Endothelial cell of umbilical vein (primary cell): Measurements from ENCODE around the gene SLC22A3. TPM values are rescaled to one million over a fixed set of nuclear protein-coding genes. Genes with fewer than 3 reads are reported as not detected.

Experiments
- BruUV-seq: library from RNA; stranded (reverse); fragments of 400-500 nt; replicated peaks from 2 replicates; lab custom pipeline; 2021; lab: Mats Ljungman, UMichigan
- CTCF ChIA-PET: fragments of 300-600, 350-600 bp; sonication (Branson Sonifier 250); formaldehyde crosslinking; loops from one replicate; lab custom pipeline; 2021; ENCODE audit warnings: antibody characterized with exemption, inconsistent platforms; lab: Charles Lee
- POLR2A ChIA-PET: fragments of 300-600, 350-600 bp; sonication (Branson Sonifier 250); formaldehyde crosslinking; loops from one replicate; lab custom pipeline; 2021; ENCODE audit warnings: antibody characterized with exemption, inconsistent platforms; lab: Charles Lee
- DNase-seq: peaks from one replicate; pipeline ENCODE4 v3.0.0-alpha.2; 2011; ENCODE audit warnings: low read depth, low spot score
- FAIRE-seq: peaks from 2 replicates; lab custom pipeline; 2011; peaks lifted over from hg19 to GRCh38; lab: Jason Lieb, UNC
- H2AFZ ChIP-seq: 2 replicates; pipeline ENCODE4 v1.6.0; 2012; ENCODE audit warnings: low read depth, low read length, control low read depth, inconsistent platforms
- H3K27ac ChIP-seq: 2 replicates; pipeline ENCODE4 v1.5.1; 2011; ENCODE audit warnings: low read depth, mild to moderate bottlenecking, control low read depth, low read length, moderate library complexity; ENCODE audit not compliant: insufficient read depth
- H3K27me3 ChIP-seq, 2 experiments: 2 replicates each; pipeline versions ENCODE4 v1.6.0 to v1.6.1; 2011; ENCODE audit warnings: low read length in 2 of 2, mixed read lengths in 1 of 2; ENCODE audit not compliant: control insufficient read depth in 2 of 2, insufficient read depth in 2 of 2
- H3K36me3 ChIP-seq, 2 experiments: 2 replicates in 1 of 2; 3 replicates in 1 of 2; pipeline ENCODE4 v1.5.1; 2011; ENCODE audit warnings: low read length in 2 of 2, mild to moderate bottlenecking in 1 of 2, moderate library complexity in 1 of 2; ENCODE audit not compliant: control insufficient read depth in 2 of 2, insufficient read depth in 2 of 2; ENCODE audit errors: extremely low read depth in 1 of 2
- H3K4me1 ChIP-seq: 3 replicates; pipeline ENCODE4 v1.5.1; 2011; ENCODE audit warnings: mild to moderate bottlenecking, low read length; ENCODE audit not compliant: control insufficient read depth, insufficient read depth; ENCODE audit errors: extremely low read depth
- H3K4me2 ChIP-seq: 2 replicates; pipeline ENCODE4 v1.6.1; 2011; ENCODE audit warnings: low read length, control low read depth, mixed read lengths; ENCODE audit not compliant: insufficient read depth
- H3K4me3 ChIP-seq, 3 experiments: fragments of 200-600 bp in 1 of 3; sonication (generic), shearing (Covaris generic) in 1 of 3; replicated peaks in 1 of 3; 2 replicates each; pipeline ENCODE4 v1.5.1; 2011 to 2016; ENCODE audit warnings: control low read depth in 3 of 3, low read length in 3 of 3, mild to moderate bottlenecking in 2 of 3, inconsistent platforms in 1 of 3, low read depth in 1 of 3, moderate library complexity in 1 of 3; ENCODE audit not compliant: insufficient read depth in 1 of 3
- H3K79me2 ChIP-seq: 2 replicates; pipeline ENCODE4 v1.6.0; 2012; ENCODE audit warnings: low read length, inconsistent platforms; ENCODE audit not compliant: control insufficient read depth, insufficient read depth
- H3K9ac ChIP-seq: replicated peaks from 2 replicates; pipeline ENCODE3; 2011; ENCODE audit warnings: low read length, control low read depth; ENCODE audit not compliant: insufficient read depth; ENCODE audit errors: extremely low read depth
- H3K9me1 ChIP-seq: replicated peaks from 3 replicates; pipeline ENCODE4 v1.6.0; 2011; ENCODE audit warnings: mild to moderate bottlenecking, low read length; ENCODE audit not compliant: control insufficient read depth, insufficient read depth; ENCODE audit errors: extremely low read depth
- H3K9me3 ChIP-seq: replicated peaks from 2 replicates; pipeline ENCODE4 v1.5.1; 2012; ENCODE audit warnings: low read length, inconsistent platforms; ENCODE audit not compliant: control insufficient read depth, insufficient read depth
- H4K20me1 ChIP-seq: replicated peaks from 2 replicates; pipeline ENCODE3; 2011; ENCODE audit warnings: mild to moderate bottlenecking, low read length; ENCODE audit not compliant: control insufficient read depth, insufficient read depth; ENCODE audit errors: extremely low read depth
- EZH2 ChIP-seq: IDR thresholded peaks from 2 replicates; pipeline ENCODE4 v1.6.1; 2012; ENCODE audit warnings: borderline replicate concordance, low read depth, mild to moderate bottlenecking, moderate library complexity, low read length, inconsistent platforms; ENCODE audit not compliant: severe bottlenecking
- FOS ChIP-seq: IDR thresholded peaks from 2 replicates; pipeline ENCODE4 v1.6.1; 2011; ENCODE audit warnings: mild to moderate bottlenecking, low read length, moderate library complexity, borderline replicate concordance; ENCODE audit not compliant: insufficient read depth
- GATA2 ChIP-seq: IDR thresholded peaks from 2 replicates; pipeline ENCODE4 v1.7.0; 2011; ENCODE audit warnings: low read depth, mild to moderate bottlenecking, moderate library complexity, mixed read lengths, low read length; ENCODE audit not compliant: insufficient read length, insufficient read depth
- JUN ChIP-seq: IDR thresholded peaks from 2 replicates; pipeline ENCODE4 v1.6.1; 2011; ENCODE audit warnings: borderline replicate concordance, low read depth; ENCODE audit not compliant: insufficient read length, insufficient read depth
- MYC ChIP-seq: IDR thresholded peaks from one replicate; pipeline ENCODE4 v1.6.1; 2011; ENCODE audit warnings: mild to moderate bottlenecking, low read depth, low read length
- POLR2A ChIP-seq: IDR thresholded peaks from 2 replicates; pipeline ENCODE4 v1.6.1; 2012; ENCODE audit warnings: low read depth, mild to moderate bottlenecking, control low read depth, low read length
- POLR2AphosphoS5 ChIP-seq: IDR thresholded peaks from 2 replicates; pipeline ENCODE4 v1.6.1; 2012; ENCODE audit warnings: low read depth, mild to moderate bottlenecking, control low read depth, low read length, moderate library complexity; ENCODE audit not compliant: insufficient read depth
- dilution Hi-C: fragments of 300-500 bp; cut with MboI; formaldehyde crosslinking; loops from one replicate; pipeline ENCODE4 v1.15.0; 2019; ENCODE audit warnings: low sequenced_read_pairs; ENCODE audit not compliant: extremely low pct_ligation_motif_present
- intact Hi-C: fragments of 100-400 bp; cut with micrococcal nuclease; formaldehyde crosslinking; loops from one replicate; pipeline ENCODE4 v1.10.0; 2022
- polyA plus RNA-seq, 4 experiments: library from polyadenylated mRNA; depleted of rRNA in 3 of 4; stranded (reverse) in 3 of 4; unstranded in 1 of 4; fragments of >200 nt; gene quantifications; 2 replicates each; pipeline versions ENCODE4 v1.2.1 to v1.2.3, GENCODE V29; 2011 to 2012; ENCODE audit warnings: missing spikeins in 1 of 4
- total RNA-seq: library from RNA; stranded (reverse); gene quantifications from 2 replicates; pipeline ENCODE4 v1.2.3, GENCODE V29; 2021
- TF ChIP-seq, protein P1 (sequence below), 2 donors: IDR thresholded peaks; 1 replicate in 1 of 2; 2 replicates in 1 of 2; pipeline ENCODE4 v1.5.1; 2011; ENCODE audit warnings: low read length in 2 of 2, mild to moderate bottlenecking in 2 of 2, moderate library complexity in 2 of 2, control low read depth in 1 of 2, inconsistent platforms in 1 of 2, low read depth in 1 of 2; ENCODE audit not compliant: insufficient read depth in 1 of 2; ENCODE audit errors: extremely low read depth in 1 of 2
- TF ChIP-seq, protein P2 (sequence below): IDR thresholded peaks from 2 replicates; pipeline ENCODE4 v1.6.1; 2011; ENCODE audit not compliant: insufficient read depth, insufficient read length

SLC22A3 gene
- total and polyA plus RNA-seq, 2 donors (not counting 3 experiments of a cell fraction or from before 2014, with no cell fraction given), result not detected

DNA sequence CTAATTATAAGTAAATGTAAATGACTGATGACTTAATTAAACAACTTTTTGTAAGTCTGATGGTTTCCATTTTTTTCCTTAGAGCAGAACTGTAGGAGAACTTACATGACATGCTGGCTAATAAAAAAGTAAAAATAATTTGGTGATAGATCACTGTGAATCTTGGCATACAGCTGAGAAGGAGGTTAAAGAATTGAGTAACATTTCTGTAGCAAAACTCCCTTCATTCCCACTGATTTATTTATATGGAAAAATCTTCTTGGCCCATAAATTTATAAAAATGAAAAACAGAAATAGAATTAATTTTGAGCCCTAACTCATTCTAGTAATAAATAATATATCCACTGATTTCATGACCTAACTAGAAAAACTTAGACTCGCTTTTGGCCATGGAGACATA is 48.1 kb downstream of the SLC22A3 start:
- Histone ChIP-seq H3K9me3 (peaks cover 6% of the 10 kb centered on the region), H3K79me2 (no peaks in the 10 kb centered on the region), H3K4me2 (no peak overlapping the region), H3K9me1 (no peaks in the 10 kb centered on the region), H3K36me3 (no peaks in the 10 kb centered on the region), H3K4me3 (no peak overlapping the region), H2AFZ (no peak overlapping the region), H3K9ac (no peak overlapping the region), H3K27ac (no peak overlapping the region), H3K4me1 (no peaks in the 10 kb centered on the region), H4K20me1 (no peaks in the 10 kb centered on the region), H3K27me3 (no peaks in the 10 kb centered on the region)
- intact Hi-C loops, result no loop called here
- ChIA-PET CTCF (no interaction called here), POLR2A (no interaction called here)
- DNase-seq (no peak), FAIRE-seq (no peak)
- BruUV-seq, result no TSS peak
- TF ChIP-seq, protein P1, sequence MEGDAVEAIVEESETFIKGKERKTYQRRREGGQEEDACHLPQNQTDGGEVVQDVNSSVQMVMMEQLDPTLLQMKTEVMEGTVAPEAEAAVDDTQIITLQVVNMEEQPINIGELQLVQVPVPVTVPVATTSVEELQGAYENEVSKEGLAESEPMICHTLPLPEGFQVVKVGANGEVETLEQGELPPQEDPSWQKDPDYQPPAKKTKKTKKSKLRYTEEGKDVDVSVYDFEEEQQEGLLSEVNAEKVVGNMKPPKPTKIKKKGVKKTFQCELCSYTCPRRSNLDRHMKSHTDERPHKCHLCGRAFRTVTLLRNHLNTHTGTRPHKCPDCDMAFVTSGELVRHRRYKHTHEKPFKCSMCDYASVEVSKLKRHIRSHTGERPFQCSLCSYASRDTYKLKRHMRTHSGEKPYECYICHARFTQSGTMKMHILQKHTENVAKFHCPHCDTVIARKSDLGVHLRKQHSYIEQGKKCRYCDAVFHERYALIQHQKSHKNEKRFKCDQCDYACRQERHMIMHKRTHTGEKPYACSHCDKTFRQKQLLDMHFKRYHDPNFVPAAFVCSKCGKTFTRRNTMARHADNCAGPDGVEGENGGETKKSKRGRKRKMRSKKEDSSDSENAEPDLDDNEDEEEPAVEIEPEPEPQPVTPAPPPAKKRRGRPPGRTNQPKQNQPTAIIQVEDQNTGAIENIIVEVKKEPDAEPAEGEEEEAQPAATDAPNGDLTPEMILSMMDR (IDR thresholded peaks at IDR 0.05; ENCODE audit: extremely low read depth in 1 of 2, insufficient read depth in 1 of 2, low read depth in 1 of 2, low read length in 2 of 2), result no peak
- TF ChIP-seq POLR2A, result no peak
- no peak for TF ChIP-seq GATA2
- TF ChIP-seq FOS, result no peak
- TF ChIP-seq POLR2AphosphoS5, result no peak
- TF ChIP-seq, protein P2, sequence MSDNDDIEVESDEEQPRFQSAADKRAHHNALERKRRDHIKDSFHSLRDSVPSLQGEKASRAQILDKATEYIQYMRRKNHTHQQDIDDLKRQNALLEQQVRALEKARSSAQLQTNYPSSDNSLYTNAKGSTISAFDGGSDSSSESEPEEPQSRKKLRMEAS, result no peak
- TF ChIP-seq MYC, result no peak
- no peak for TF ChIP-seq JUN
- TF ChIP-seq EZH2, result no peak
- dilution Hi-C loops, result no loop called here
